SU-DHL-6 (cell line): ENCODE data around the gene TPGS1.

ENCODE experiments used
- EZH2phosphoT487 ChIP-seq: fragments of 200-600 bp; sonication (generic), shearing (Covaris generic); conservative IDR thresholded peaks from 2 replicates; pipeline ENCODE4 v1.6.1; 2018; ENCODE audit warnings: mild to moderate bottlenecking, antibody characterized with exemption, low read length, moderate library complexity, mixed read lengths
- TF ChIP-seq, protein P1 (sequence below): fragments of 200-600 bp; sonication (generic); IDR thresholded peaks from one replicate; pipeline ENCODE4 v1.5.1; 2017; ENCODE audit warnings: antibody characterized with exemption, mild to moderate bottlenecking, low read length, moderate library complexity; ENCODE audit not compliant: insufficient read depth, poor library complexity, severe bottlenecking

DNA sequence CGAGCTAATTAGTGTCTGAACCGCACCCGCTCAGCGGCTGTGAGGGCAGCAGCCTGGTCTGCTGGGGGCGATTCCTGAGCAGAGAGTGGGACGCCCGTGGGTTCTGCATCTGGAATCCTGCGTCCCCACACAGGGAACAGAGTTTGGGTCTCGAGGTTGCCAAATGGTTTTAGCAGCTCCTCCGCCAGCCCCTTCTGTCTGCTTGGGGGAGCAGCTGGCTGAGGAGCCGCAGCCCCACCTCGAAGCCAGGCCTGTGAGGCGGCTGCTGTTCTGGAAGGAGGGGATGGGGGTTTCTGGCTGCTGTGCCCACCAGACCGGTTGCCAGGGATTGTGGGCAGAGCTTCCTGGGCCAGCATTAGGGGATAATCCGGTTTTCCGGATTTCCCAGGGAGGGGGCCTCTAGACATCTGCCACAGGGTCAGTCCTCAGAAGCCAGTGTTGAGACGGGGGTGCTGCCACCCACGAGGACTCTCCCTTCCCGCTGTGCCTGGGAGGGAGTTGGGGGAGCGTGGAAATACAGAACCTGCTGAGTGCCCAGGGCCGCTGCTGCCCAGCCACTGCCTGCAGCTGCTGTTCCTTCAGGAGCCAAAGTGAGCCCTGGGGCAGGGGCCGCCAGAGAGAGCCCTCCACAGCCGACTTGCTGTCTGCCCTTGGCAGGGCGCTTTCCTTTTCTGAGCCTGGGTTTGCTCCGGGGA lies 26.2 kb downstream of the TPGS1 start:
- TF ChIP-seq, protein P1, sequence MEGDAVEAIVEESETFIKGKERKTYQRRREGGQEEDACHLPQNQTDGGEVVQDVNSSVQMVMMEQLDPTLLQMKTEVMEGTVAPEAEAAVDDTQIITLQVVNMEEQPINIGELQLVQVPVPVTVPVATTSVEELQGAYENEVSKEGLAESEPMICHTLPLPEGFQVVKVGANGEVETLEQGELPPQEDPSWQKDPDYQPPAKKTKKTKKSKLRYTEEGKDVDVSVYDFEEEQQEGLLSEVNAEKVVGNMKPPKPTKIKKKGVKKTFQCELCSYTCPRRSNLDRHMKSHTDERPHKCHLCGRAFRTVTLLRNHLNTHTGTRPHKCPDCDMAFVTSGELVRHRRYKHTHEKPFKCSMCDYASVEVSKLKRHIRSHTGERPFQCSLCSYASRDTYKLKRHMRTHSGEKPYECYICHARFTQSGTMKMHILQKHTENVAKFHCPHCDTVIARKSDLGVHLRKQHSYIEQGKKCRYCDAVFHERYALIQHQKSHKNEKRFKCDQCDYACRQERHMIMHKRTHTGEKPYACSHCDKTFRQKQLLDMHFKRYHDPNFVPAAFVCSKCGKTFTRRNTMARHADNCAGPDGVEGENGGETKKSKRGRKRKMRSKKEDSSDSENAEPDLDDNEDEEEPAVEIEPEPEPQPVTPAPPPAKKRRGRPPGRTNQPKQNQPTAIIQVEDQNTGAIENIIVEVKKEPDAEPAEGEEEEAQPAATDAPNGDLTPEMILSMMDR, result no peak
- TF ChIP-seq EZH2phosphoT487, result no peak
